ENCODE results near the gene EFNA5.

Gene EFNA5

GRCh38 chr5:107580889-107581820, 89.6 kb downstream of the EFNA5 start:
- Mint-ChIP-seq H3K4me3 (no peak overlapping the region), H3K27me3 (peaks cover 4% of the 10 kb centered on the region), H3K4me1 (ENCODE audit: low read depth) (no peaks in the 10 kb centered on the region), H3K27ac (no peak overlapping the region), H3K9me3 (ENCODE audit: low read depth) (no peaks in the 10 kb centered on the region), H3K36me3 (no peaks in the 10 kb centered on the region)

GRCh38 chr5:107578051-107578635, 92.6 kb downstream of the EFNA5 start:
- H3K4me3 Mint-ChIP-seq: no peak overlapping the region
- no peaks in the 10 kb centered on the region for H3K36me3 Mint-ChIP-seq
- H3K27ac Mint-ChIP-seq: no peak overlapping the region

GRCh38 chr5:107577394-107577950, 93.3 kb downstream of the EFNA5 start:
- Mint-ChIP-seq H3K27me3 (peaks cover 6% of the 10 kb centered on the region), H3K4me3 (no peak overlapping the region), H3K36me3 (no peaks in the 10 kb centered on the region), H3K4me1 (ENCODE audit: low read depth) (no peaks in the 10 kb centered on the region), H3K27ac (no peak overlapping the region), H3K9me3 (ENCODE audit: low read depth) (no peaks in the 10 kb centered on the region)

More at GRCh38 chr5:107578051-107578635, 92.6 kb downstream of the EFNA5 start:
- Mint-ChIP-seq H3K9me3 (ENCODE audit: low read depth) (no peaks in the 10 kb centered on the region), H3K4me1 (ENCODE audit: low read depth) (no peaks in the 10 kb centered on the region), H3K27me3 (peaks cover 3% of the 10 kb centered on the region)

- Mint-ChIP-seq H3K4me1 (ENCODE audit: low read depth) (no peaks in the 10 kb centered on the region), H3K27ac (no peak overlapping the region), H3K4me3 (no peak overlapping the region), H3K36me3 (no peaks in the 10 kb centered on the region), H3K27me3 (peaks cover 6% of the 10 kb centered on the region), H3K9me3 (ENCODE audit: low read depth) (no peaks in the 10 kb centered on the region)
Observed at GRCh38 chr5:107576736-107577393, 93.9 kb downstream of the EFNA5 start.

- H3K9me3 Mint-ChIP-seq (ENCODE audit: low read depth): no peaks in the 10 kb centered on the region
- H3K36me3 Mint-ChIP-seq: no peaks in the 10 kb centered on the region
- H3K4me1 Mint-ChIP-seq (ENCODE audit: low read depth): peaks cover 4% of the 10 kb centered on the region
Observed at GRCh38 chr5:107576155-107576554, 94.6 kb downstream of the EFNA5 start.

GRCh38 chr5:107574287-107574686, 96.5 kb downstream of the EFNA5 start:
- Mint-ChIP-seq H3K27ac (no peak overlapping the region), H3K27me3 (peaks cover 6% of the 10 kb centered on the region), H3K4me1 (ENCODE audit: low read depth) (peaks cover 10% of the 10 kb centered on the region), H3K9me3 (ENCODE audit: low read depth) (no peaks in the 10 kb centered on the region), H3K4me3 (no peak overlapping the region), H3K36me3 (no peaks in the 10 kb centered on the region)

More at GRCh38 chr5:107576155-107576554, 94.6 kb downstream of the EFNA5 start:
- no peak overlapping the region for H3K27ac Mint-ChIP-seq
- no peak overlapping the region for H3K4me3 Mint-ChIP-seq
- H3K27me3 Mint-ChIP-seq: peaks cover 6% of the 10 kb centered on the region

GRCh38 chr5:107572715-107573368, 97.9 kb downstream of the EFNA5 start:
- Mint-ChIP-seq H3K27me3 (peaks cover 6% of the 10 kb centered on the region), H3K36me3 (no peaks in the 10 kb centered on the region), H3K4me3 (peak overlapping the region; percentile 1), H3K9me3 (ENCODE audit: low read depth) (no peaks in the 10 kb centered on the region), H3K27ac (no peak overlapping the region), H3K4me1 (ENCODE audit: low read depth) (peaks cover 10% of the 10 kb centered on the region)

- Mint-ChIP-seq H3K36me3 (no peaks in the 10 kb centered on the region), H3K27ac (no peak overlapping the region), H3K27me3 (peaks cover 6% of the 10 kb centered on the region), H3K4me3 (peak overlapping the region; percentile 83), H3K9me3 (ENCODE audit: low read depth) (no peaks in the 10 kb centered on the region), H3K4me1 (ENCODE audit: low read depth) (peaks cover 10% of the 10 kb centered on the region)
Observed at GRCh38 chr5:107571621-107572536, 98.9 kb downstream of the EFNA5 start.

GRCh38 chr5:107570805-107571531, 99.8 kb downstream of the EFNA5 start:
- Mint-ChIP-seq H3K4me3 (peak overlapping the region; percentile 83), H3K9me3 (ENCODE audit: low read depth) (no peaks in the 10 kb centered on the region), H3K36me3 (no peaks in the 10 kb centered on the region), H3K4me1 (ENCODE audit: low read depth) (peaks cover 10% of the 10 kb centered on the region), H3K27ac (no peak overlapping the region), H3K27me3 (peaks cover 4% of the 10 kb centered on the region)

GRCh38 chr5:107570181-107570580, 100.6 kb downstream of the EFNA5 start:
- Mint-ChIP-seq H3K9me3 (ENCODE audit: low read depth) (no peaks in the 10 kb centered on the region), H3K27ac (no peak overlapping the region), H3K4me3 (no peak overlapping the region), H3K4me1 (ENCODE audit: low read depth) (peaks cover 10% of the 10 kb centered on the region), H3K27me3 (peaks cover 5% of the 10 kb centered on the region), H3K36me3 (no peaks in the 10 kb centered on the region)

- Mint-ChIP-seq H3K27ac (no peak overlapping the region), H3K4me1 (ENCODE audit: low read depth) (peaks cover 10% of the 10 kb centered on the region), H3K4me3 (no peak overlapping the region), H3K27me3 (peaks cover 6% of the 10 kb centered on the region), H3K9me3 (ENCODE audit: low read depth) (no peaks in the 10 kb centered on the region), H3K36me3 (no peaks in the 10 kb centered on the region)
Observed at GRCh38 chr5:107567901-107568671, 102.7 kb downstream of the EFNA5 start.

- peaks cover 7% of the 10 kb centered on the region for H3K27me3 Mint-ChIP-seq
- no peak overlapping the region for H3K4me3 Mint-ChIP-seq
- no peaks in the 10 kb centered on the region for H3K36me3 Mint-ChIP-seq
- H3K27ac Mint-ChIP-seq: no peak overlapping the region
- peaks cover 10% of the 10 kb centered on the region for H3K4me1 Mint-ChIP-seq (ENCODE audit: low read depth)
- no peaks in the 10 kb centered on the region for H3K9me3 Mint-ChIP-seq (ENCODE audit: low read depth)
Observed at GRCh38 chr5:107566986-107567385, 103.8 kb downstream of the EFNA5 start.

Measured in activated naive CD8-positive, alpha-beta T cell (primary cell).